MM.1S (cell line): Measurements from ENCODE around the gene EIF4B.

Source experiments
- DNase-seq: peaks from one replicate; pipeline ENCODE4 v3.0.0-alpha.2; 2015
- H2AFZ ChIP-seq: fragments of 300-600 bp; sonication (generic); 2 replicates; pipeline ENCODE4 v1.6.0; 2016; ENCODE audit warnings: antibody characterized with exemption, low read length
- H3F3A ChIP-seq: fragments of 300-600 bp; sonication (generic); 2 replicates; pipeline ENCODE4 v1.6.1; 2016; ENCODE audit warnings: mild to moderate bottlenecking, antibody characterized with exemption, low read length, moderate library complexity, mixed read lengths; ENCODE audit not compliant: insufficient read depth
- H3K27ac ChIP-seq: fragments of 300-600 bp; sonication (generic); 2 replicates; pipeline ENCODE4 v1.5.1; 2016; ENCODE audit warnings: mild to moderate bottlenecking, low read length
- H3K27me3 ChIP-seq: fragments of 300-600 bp; sonication (generic); replicated peaks from 2 replicates; pipeline ENCODE4 v1.6.0; 2016; ENCODE audit warnings: low read length; ENCODE audit not compliant: insufficient read depth
- H3K36me3 ChIP-seq: fragments of 300-600 bp; sonication (generic); replicated peaks from 2 replicates; pipeline ENCODE4 v1.6.1; 2016; ENCODE audit warnings: mild to moderate bottlenecking, low read length, mixed read lengths; ENCODE audit not compliant: insufficient read depth
- H3K4me1 ChIP-seq: fragments of 300-600 bp; sonication (generic); 2 replicates; pipeline ENCODE4 v1.6.1; 2016; ENCODE audit warnings: low read length, mixed read lengths
- H3K4me2 ChIP-seq: fragments of 300-600 bp; sonication (generic); 2 replicates; pipeline ENCODE4 v1.6.0; 2016; ENCODE audit warnings: low read depth, low read length
- H3K4me3 ChIP-seq: fragments of 300-600 bp; sonication (generic); 2 replicates; pipeline ENCODE4 v1.5.1; 2016; ENCODE audit warnings: low read length, mixed read lengths
- H3K79me2 ChIP-seq: fragments of 300-600 bp; sonication (generic); 2 replicates; pipeline ENCODE4 v1.6.1; 2016; ENCODE audit warnings: mixed run types, low read length, mixed read lengths
- H3K9ac ChIP-seq: fragments of 300-600 bp; sonication (generic); 2 replicates; pipeline ENCODE4 v1.6.1; 2016; ENCODE audit warnings: low read length, mixed read lengths
- H3K9me2 ChIP-seq: fragments of 300-600 bp; sonication (generic); replicated peaks from 2 replicates; pipeline ENCODE4 v1.6.1; 2016; ENCODE audit warnings: mild to moderate bottlenecking, low read length, mixed read lengths; ENCODE audit not compliant: insufficient read depth
- H3K9me3 ChIP-seq: fragments of 300-600 bp; sonication (generic); replicated peaks from 2 replicates; pipeline ENCODE4 v1.6.1; 2016; ENCODE audit warnings: mild to moderate bottlenecking, low read length, mixed read lengths; ENCODE audit not compliant: insufficient read depth
- H4K20me1 ChIP-seq: fragments of 300-600 bp; sonication (generic); 2 replicates; pipeline ENCODE4 v1.6.1; 2016; ENCODE audit warnings: mild to moderate bottlenecking, low read length, moderate library complexity, mixed read lengths; ENCODE audit not compliant: insufficient read depth
- EZH2 ChIP-seq: fragments of 300-600 bp; sonication (generic); optimal IDR thresholded peaks from 2 replicates; pipeline ENCODE3; 2017; ENCODE audit warnings: low read depth, mild to moderate bottlenecking, antibody characterized with exemption, low read length, mixed read lengths
- EZH2phosphoT487 ChIP-seq: fragments of 300-600 bp; sonication (generic); IDR thresholded peaks from 2 replicates; pipeline ENCODE4 v1.6.1; 2018; ENCODE audit warnings: antibody characterized with exemption, low read length
- TF ChIP-seq, protein P1 (sequence below): fragments of 300-600 bp; sonication (generic); IDR thresholded peaks from 2 replicates; pipeline ENCODE4 v1.5.1; 2016; ENCODE audit warnings: antibody characterized with exemption, low read length, mixed read lengths

EIF4B gene

DNA sequence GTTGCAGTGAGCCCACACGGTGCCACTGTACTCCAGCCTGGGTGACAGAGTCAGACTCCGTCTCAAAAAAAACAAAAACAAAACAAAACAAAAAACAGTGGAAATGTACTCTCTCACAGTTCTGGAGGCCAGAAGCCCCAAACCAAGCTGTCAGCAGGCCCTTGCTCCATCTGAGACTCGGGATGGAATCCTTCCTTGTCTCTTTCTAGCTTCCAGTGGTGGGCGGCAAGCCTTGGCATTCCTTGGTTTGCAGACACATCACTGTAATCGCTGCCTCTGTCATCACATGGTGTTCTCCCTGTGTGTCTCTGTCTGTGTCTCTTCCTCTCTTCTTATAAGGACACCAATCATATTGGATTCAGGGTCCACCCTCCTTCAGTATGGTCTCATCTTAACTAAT lies 50.0 kb downstream of the EIF4B start:
- peaks cover 7% of the 10 kb centered on the region; the same call in 1 of the 2 replicates for H3F3A ChIP-seq
- H3K79me2 ChIP-seq = no peaks in the 10 kb centered on the region
- H3K9me2 ChIP-seq = no peaks in the 10 kb centered on the region
- peaks cover 19% of the 10 kb centered on the region for H3K27me3 ChIP-seq
- H3K9ac ChIP-seq = no peak overlapping the region
- DNase-seq = no peak
- H3K36me3 ChIP-seq = no peaks in the 10 kb centered on the region
- H3K9me3 ChIP-seq = no peaks in the 10 kb centered on the region
- no peak overlapping the region for H3K4me2 ChIP-seq
- no peaks in the 10 kb centered on the region for H4K20me1 ChIP-seq
- TF ChIP-seq, protein P1, sequence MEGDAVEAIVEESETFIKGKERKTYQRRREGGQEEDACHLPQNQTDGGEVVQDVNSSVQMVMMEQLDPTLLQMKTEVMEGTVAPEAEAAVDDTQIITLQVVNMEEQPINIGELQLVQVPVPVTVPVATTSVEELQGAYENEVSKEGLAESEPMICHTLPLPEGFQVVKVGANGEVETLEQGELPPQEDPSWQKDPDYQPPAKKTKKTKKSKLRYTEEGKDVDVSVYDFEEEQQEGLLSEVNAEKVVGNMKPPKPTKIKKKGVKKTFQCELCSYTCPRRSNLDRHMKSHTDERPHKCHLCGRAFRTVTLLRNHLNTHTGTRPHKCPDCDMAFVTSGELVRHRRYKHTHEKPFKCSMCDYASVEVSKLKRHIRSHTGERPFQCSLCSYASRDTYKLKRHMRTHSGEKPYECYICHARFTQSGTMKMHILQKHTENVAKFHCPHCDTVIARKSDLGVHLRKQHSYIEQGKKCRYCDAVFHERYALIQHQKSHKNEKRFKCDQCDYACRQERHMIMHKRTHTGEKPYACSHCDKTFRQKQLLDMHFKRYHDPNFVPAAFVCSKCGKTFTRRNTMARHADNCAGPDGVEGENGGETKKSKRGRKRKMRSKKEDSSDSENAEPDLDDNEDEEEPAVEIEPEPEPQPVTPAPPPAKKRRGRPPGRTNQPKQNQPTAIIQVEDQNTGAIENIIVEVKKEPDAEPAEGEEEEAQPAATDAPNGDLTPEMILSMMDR = no peak
- TF ChIP-seq EZH2phosphoT487 (no peak), EZH2 (no peak)
- H3K4me3 ChIP-seq = no peak overlapping the region
- H3K4me1 ChIP-seq = 0 out of 2 replicates have a peak, but pooled peaks cover 5% of the 10 kb centered on the region
- no peak overlapping the region for H2AFZ ChIP-seq
- H3K27ac ChIP-seq = no peak overlapping the region

DNA sequence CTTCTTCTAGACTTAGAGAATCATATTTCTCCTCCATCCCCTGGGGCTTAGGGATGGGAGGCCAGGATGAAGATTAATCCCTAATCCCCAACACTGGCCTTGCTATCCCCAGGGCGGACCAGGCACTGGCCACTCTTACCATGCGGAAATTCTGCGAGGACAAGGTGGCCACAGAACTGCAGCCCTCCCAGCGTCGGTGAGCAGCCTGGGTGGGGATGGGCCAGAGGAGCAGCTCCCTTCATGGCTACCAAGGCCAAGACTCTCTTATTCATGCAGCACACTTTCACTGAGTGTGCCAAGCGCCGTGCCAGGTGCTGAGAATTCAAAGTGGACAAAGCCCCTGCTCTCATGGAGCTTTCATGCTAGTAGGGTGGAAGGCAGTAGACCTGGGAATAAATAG lies 50.6 kb downstream of the EIF4B start:
- H3K9me2 ChIP-seq = no peaks in the 10 kb centered on the region
- H3K27ac ChIP-seq = no peak overlapping the region
- no peak for TF ChIP-seq EZH2phosphoT487
- TF ChIP-seq, protein P1 = no peak
- no peak for TF ChIP-seq EZH2
- H3K4me1 ChIP-seq = 0 out of 2 replicates have a peak, but pooled peaks cover 5% of the 10 kb centered on the region
- DNase-seq = no peak
- H4K20me1 ChIP-seq = no peaks in the 10 kb centered on the region
- peaks cover 19% of the 10 kb centered on the region for H3K27me3 ChIP-seq
- no peaks in the 10 kb centered on the region for H3K79me2 ChIP-seq
- no peak overlapping the region for H3K9ac ChIP-seq
- peaks cover 7% of the 10 kb centered on the region; the same call in 1 of the 2 replicates for H3F3A ChIP-seq
- H3K9me3 ChIP-seq = no peaks in the 10 kb centered on the region
- H2AFZ ChIP-seq = no peak overlapping the region
- no peak overlapping the region for H3K4me3 ChIP-seq
- H3K4me2 ChIP-seq = no peak overlapping the region
- H3K36me3 ChIP-seq = no peaks in the 10 kb centered on the region

DNA sequence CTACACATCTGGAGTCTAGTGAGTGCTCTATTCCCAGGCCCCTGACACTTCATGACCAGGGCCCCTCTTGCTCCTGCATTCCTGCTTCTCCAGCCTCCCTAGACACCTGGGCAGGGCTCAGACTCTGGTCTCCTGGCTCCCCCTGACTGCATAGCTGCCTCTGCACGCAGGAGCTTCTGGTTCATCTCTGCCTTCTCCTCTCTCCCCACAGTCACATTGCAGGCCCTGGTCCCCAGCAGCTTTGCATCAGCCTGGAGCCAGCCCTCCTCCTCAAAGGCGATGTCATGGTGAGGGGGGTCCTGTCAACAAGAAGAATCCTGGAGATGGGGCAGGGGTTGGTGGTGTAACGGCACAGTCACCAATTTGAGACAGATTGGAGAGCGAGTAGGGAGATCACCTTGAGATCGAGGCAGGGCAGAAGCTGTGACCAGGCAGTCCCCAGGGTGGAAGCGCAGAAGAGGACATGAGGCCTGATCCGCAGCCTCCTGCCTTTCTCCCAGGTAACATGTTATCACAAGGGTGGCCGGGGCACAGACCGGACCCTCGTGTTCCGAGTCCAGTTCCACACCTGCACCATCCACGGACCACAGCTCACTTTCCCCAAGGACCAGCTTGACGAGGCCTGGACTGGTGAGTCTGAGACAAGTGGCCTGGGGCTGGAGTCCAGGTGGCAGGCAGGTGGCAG lies 51.7 kb downstream of the EIF4B start:
- TF ChIP-seq EZH2 (no peak), EZH2phosphoT487 (no peak)
- TF ChIP-seq, protein P1 = no peak
- H3K79me2 ChIP-seq = no peaks in the 10 kb centered on the region
- peaks cover 19% of the 10 kb centered on the region for H3K27me3 ChIP-seq
- no peaks in the 10 kb centered on the region for H4K20me1 ChIP-seq
- H3F3A ChIP-seq = peaks cover 7% of the 10 kb centered on the region; the same call in 1 of the 2 replicates
- H3K9me3 ChIP-seq = no peaks in the 10 kb centered on the region
- 0 out of 2 replicates have a peak, but pooled peaks cover 5% of the 10 kb centered on the region for H3K4me1 ChIP-seq
- no peak for DNase-seq
- no peaks in the 10 kb centered on the region for H3K36me3 ChIP-seq
- no peak overlapping the region for H2AFZ ChIP-seq
- H3K4me3 ChIP-seq = no peak overlapping the region
- H3K9ac ChIP-seq = no peak overlapping the region
- H3K9me2 ChIP-seq = no peaks in the 10 kb centered on the region
- no peak overlapping the region for H3K4me2 ChIP-seq
- H3K27ac ChIP-seq = no peak overlapping the region
